Measurements from ENCODE around the gene DNAJB6. TPM values are rescaled to one million over a fixed set of nuclear protein-coding genes. Genes with fewer than 3 reads are reported as not detected.
"Not testable (repeated sequence)": the region's sequence is repeated elsewhere in the genome, so short reads cannot be mapped to it uniquely, and the experiment has no call there.

Gene DNAJB6
- total RNA-seq, 2 experiments from 2014 or later = 69.3 to 74.9 TPM

- ATAC-seq (no peak), DNase-seq (peak; percentile 11)
- Mint-ChIP-seq H3K36me3 (ENCODE audit: low read depth) (peaks cover 2% of the 10 kb centered on the region), H3K9me3 (ENCODE audit: insufficient read depth) (no peaks in the 10 kb centered on the region), H3K27me3 (ENCODE audit: low read depth) (peaks cover 9% of the 10 kb centered on the region), H3K4me1 (ENCODE audit: low read depth) (no peaks in the 10 kb centered on the region), H3K27ac (no peak overlapping the region), H3K4me3 (no peak overlapping the region)
- ChIA-PET CTCF (no interaction called here), POLR2A (no interaction called here)
Measured at GRCh38 chr7:157445956-157446295, 109.1 kb downstream of the DNAJB6 start.

- POLR2A ChIA-PET = no interaction called here
- DNase-seq (peak; percentile 18), ATAC-seq (no peak)
- peaks cover 9% of the 10 kb centered on the region for H3K27me3 Mint-ChIP-seq (ENCODE audit: low read depth)
- CTCF ChIA-PET = no interaction called here
- no peaks in the 10 kb centered on the region for H3K9me3 Mint-ChIP-seq (ENCODE audit: insufficient read depth)
- no peak overlapping the region for H3K4me3 Mint-ChIP-seq
- H3K36me3 Mint-ChIP-seq (ENCODE audit: low read depth) = peaks cover 2% of the 10 kb centered on the region
- no peaks in the 10 kb centered on the region for H3K4me1 Mint-ChIP-seq (ENCODE audit: low read depth)
- no peak overlapping the region for H3K27ac Mint-ChIP-seq
Measured at GRCh38 chr7:157446322-157446721, 109.5 kb downstream of the DNAJB6 start.

- H3K9me3 Mint-ChIP-seq (ENCODE audit: insufficient read depth); H3K36me3 Mint-ChIP-seq (ENCODE audit: low read depth); H3K4me3 Mint-ChIP-seq; H3K4me1 Mint-ChIP-seq (ENCODE audit: low read depth); H3K27ac Mint-ChIP-seq; DNase-seq; ATAC-seq; CTCF ChIA-PET; POLR2A ChIA-PET: not testable (repeated sequence)
- peaks cover 25% of the 10 kb centered on the region for H3K27me3 Mint-ChIP-seq (ENCODE audit: low read depth)
Measured at GRCh38 chr7:157454003-157454402, 117.2 kb downstream of the DNAJB6 start.

GRCh38 chr7:157457355-157458253 lies 120.8 kb downstream of the DNAJB6 start:
- H3K36me3 Mint-ChIP-seq (ENCODE audit: low read depth) = peaks cover 3% of the 10 kb centered on the region
- no peak overlapping the region for H3K27ac Mint-ChIP-seq
- no peak overlapping the region for H3K4me3 Mint-ChIP-seq
- H3K4me1 Mint-ChIP-seq (ENCODE audit: low read depth) = peaks cover 6% of the 10 kb centered on the region
- POLR2A ChIA-PET = no interaction called here
- no peaks in the 10 kb centered on the region for H3K9me3 Mint-ChIP-seq (ENCODE audit: insufficient read depth)
- CTCF ChIA-PET = interaction anchor here (1.0 kb wide), 1 partner anchor 27 kb away, joined by 3 read pairs; no protein-coding TSS in a partner anchor
- no peak for ATAC-seq
- peak; percentile 16 for DNase-seq
- peaks cover 22% of the 10 kb centered on the region for H3K27me3 Mint-ChIP-seq (ENCODE audit: low read depth)

- ATAC-seq = no peak
- no peaks in the 10 kb centered on the region for H3K9me3 Mint-ChIP-seq (ENCODE audit: insufficient read depth)
- ChIA-PET POLR2A (no interaction called here), CTCF (interaction anchor here (1.0 kb wide), 1 partner anchor 26 kb away, joined by 3 read pairs; no protein-coding TSS in a partner anchor)
- no peak overlapping the region for H3K4me3 Mint-ChIP-seq
- H3K36me3 Mint-ChIP-seq (ENCODE audit: low read depth) = peaks cover 2% of the 10 kb centered on the region
- H3K27me3 Mint-ChIP-seq (ENCODE audit: low read depth) = peaks cover 23% of the 10 kb centered on the region
- H3K27ac Mint-ChIP-seq = no peak overlapping the region
- H3K4me1 Mint-ChIP-seq (ENCODE audit: low read depth) = peaks cover 11% of the 10 kb centered on the region
- peak; percentile 12 for DNase-seq
Measured at GRCh38 chr7:157458254-157458633, 121.4 kb downstream of the DNAJB6 start.

GRCh38 chr7:157459966-157460365 lies 123.2 kb downstream of the DNAJB6 start:
- H3K4me3 Mint-ChIP-seq = no peak overlapping the region
- POLR2A ChIA-PET = no interaction called here
- peak; percentile 13 for DNase-seq

GRCh38 chr7:157460721-157461120 lies 123.9 kb downstream of the DNAJB6 start:
- ChIA-PET POLR2A (interaction anchor here (0.7 kb wide), 1 partner anchor 159 kb away, joined by 3 read pairs; no protein-coding TSS in a partner anchor), CTCF (no interaction called here)
- no peak overlapping the region for H3K27ac Mint-ChIP-seq
- no peak overlapping the region for H3K4me3 Mint-ChIP-seq
- no peak for ATAC-seq
- no peaks in the 10 kb centered on the region for H3K9me3 Mint-ChIP-seq (ENCODE audit: insufficient read depth)
- DNase-seq = peak; percentile 6
- peaks cover 21% of the 10 kb centered on the region for H3K27me3 Mint-ChIP-seq (ENCODE audit: low read depth)
- H3K4me1 Mint-ChIP-seq (ENCODE audit: low read depth) = peaks cover 11% of the 10 kb centered on the region
- H3K36me3 Mint-ChIP-seq (ENCODE audit: low read depth) = no peaks in the 10 kb centered on the region

More at GRCh38 chr7:157459966-157460365, 123.2 kb downstream of the DNAJB6 start:
- CTCF ChIA-PET = no interaction called here
- peaks cover 23% of the 10 kb centered on the region for H3K27me3 Mint-ChIP-seq (ENCODE audit: low read depth)
- H3K27ac Mint-ChIP-seq = no peak overlapping the region
- H3K9me3 Mint-ChIP-seq (ENCODE audit: insufficient read depth) = no peaks in the 10 kb centered on the region
- no peaks in the 10 kb centered on the region for H3K36me3 Mint-ChIP-seq (ENCODE audit: low read depth)
- no peak for ATAC-seq
- peaks cover 11% of the 10 kb centered on the region for H3K4me1 Mint-ChIP-seq (ENCODE audit: low read depth)

GRCh38 chr7:157461573-157462418 lies 125.0 kb downstream of the DNAJB6 start:
- no peak overlapping the region for H3K27ac Mint-ChIP-seq
- H3K27me3 Mint-ChIP-seq (ENCODE audit: low read depth) = peaks cover 15% of the 10 kb centered on the region
- no peaks in the 10 kb centered on the region for H3K9me3 Mint-ChIP-seq (ENCODE audit: insufficient read depth)
- CTCF ChIA-PET = no interaction called here
- POLR2A ChIA-PET = interaction anchor here (0.5 kb wide), 1 partner anchor 15 kb away, joined by 4 read pairs; no protein-coding TSS in a partner anchor
- ATAC-seq (no peak), DNase-seq (peak; percentile 5)
- peaks cover 11% of the 10 kb centered on the region for H3K4me1 Mint-ChIP-seq (ENCODE audit: low read depth)
- H3K4me3 Mint-ChIP-seq = no peak overlapping the region
- H3K36me3 Mint-ChIP-seq (ENCODE audit: low read depth) = no peaks in the 10 kb centered on the region

- no peaks in the 10 kb centered on the region for H3K9me3 Mint-ChIP-seq (ENCODE audit: insufficient read depth)
- ATAC-seq (no peak), DNase-seq (peak; percentile 16)
- no peaks in the 10 kb centered on the region for H3K36me3 Mint-ChIP-seq (ENCODE audit: low read depth)
- ChIA-PET POLR2A (interaction anchor here (0.5 to 0.9 kb wide), 2 partner anchors 14 to 122 kb away, joined by 3 to 4 read pairs; no protein-coding TSS in a partner anchor), CTCF (no interaction called here)
- H3K27ac Mint-ChIP-seq = no peak overlapping the region
- peaks cover 11% of the 10 kb centered on the region for H3K4me1 Mint-ChIP-seq (ENCODE audit: low read depth)
- peaks cover 13% of the 10 kb centered on the region for H3K27me3 Mint-ChIP-seq (ENCODE audit: low read depth)
- no peak overlapping the region for H3K4me3 Mint-ChIP-seq
Measured at GRCh38 chr7:157462419-157462771, 125.6 kb downstream of the DNAJB6 start.

GRCh38 chr7:157462840-157463239 lies 126.0 kb downstream of the DNAJB6 start:
- DNase-seq (peak; percentile 18), ATAC-seq (no peak)
- no peaks in the 10 kb centered on the region for H3K36me3 Mint-ChIP-seq (ENCODE audit: low read depth)
- ChIA-PET POLR2A (interaction anchor here (0.9 kb wide), 1 partner anchor 122 kb away, joined by 3 read pairs; no protein-coding TSS in a partner anchor), CTCF (interaction anchor here (0.7 kb wide), 1 partner anchor 8 kb away, joined by 3 read pairs; no protein-coding TSS in a partner anchor)
- H3K4me1 Mint-ChIP-seq (ENCODE audit: low read depth) = peaks cover 11% of the 10 kb centered on the region
- H3K27ac Mint-ChIP-seq = peak overlapping the region; percentile 69
- H3K4me3 Mint-ChIP-seq = no peak overlapping the region
- H3K9me3 Mint-ChIP-seq (ENCODE audit: insufficient read depth) = no peaks in the 10 kb centered on the region
- peaks cover 13% of the 10 kb centered on the region for H3K27me3 Mint-ChIP-seq (ENCODE audit: low read depth)

GRCh38 chr7:157463245-157463644 lies 126.4 kb downstream of the DNAJB6 start:
- no peak for ATAC-seq
- no peak overlapping the region for H3K4me3 Mint-ChIP-seq
- no peak for DNase-seq
- no peak overlapping the region for H3K27ac Mint-ChIP-seq
- H3K4me1 Mint-ChIP-seq (ENCODE audit: low read depth) = peaks cover 11% of the 10 kb centered on the region
- POLR2A ChIA-PET = interaction anchor here (0.9 kb wide), 1 partner anchor 121 kb away, joined by 3 read pairs; no protein-coding TSS in a partner anchor
- CTCF ChIA-PET = interaction anchor here (0.7 kb wide), 1 partner anchor 8 kb away, joined by 3 read pairs; no protein-coding TSS in a partner anchor
- H3K27me3 Mint-ChIP-seq (ENCODE audit: low read depth) = peaks cover 13% of the 10 kb centered on the region
- H3K9me3 Mint-ChIP-seq (ENCODE audit: insufficient read depth) = no peaks in the 10 kb centered on the region
- H3K36me3 Mint-ChIP-seq (ENCODE audit: low read depth) = no peaks in the 10 kb centered on the region

Measured in activated CD8-positive, alpha-beta T cell treated with anti-CD3 and anti-CD28 coated beads, Interleukin-2, amount 10 ng/mL, durations not matched to agents 7 days and 5 days (primary cell).